ENCODE data around the gene ATP2A3.

Gene ATP2A3

DNA sequence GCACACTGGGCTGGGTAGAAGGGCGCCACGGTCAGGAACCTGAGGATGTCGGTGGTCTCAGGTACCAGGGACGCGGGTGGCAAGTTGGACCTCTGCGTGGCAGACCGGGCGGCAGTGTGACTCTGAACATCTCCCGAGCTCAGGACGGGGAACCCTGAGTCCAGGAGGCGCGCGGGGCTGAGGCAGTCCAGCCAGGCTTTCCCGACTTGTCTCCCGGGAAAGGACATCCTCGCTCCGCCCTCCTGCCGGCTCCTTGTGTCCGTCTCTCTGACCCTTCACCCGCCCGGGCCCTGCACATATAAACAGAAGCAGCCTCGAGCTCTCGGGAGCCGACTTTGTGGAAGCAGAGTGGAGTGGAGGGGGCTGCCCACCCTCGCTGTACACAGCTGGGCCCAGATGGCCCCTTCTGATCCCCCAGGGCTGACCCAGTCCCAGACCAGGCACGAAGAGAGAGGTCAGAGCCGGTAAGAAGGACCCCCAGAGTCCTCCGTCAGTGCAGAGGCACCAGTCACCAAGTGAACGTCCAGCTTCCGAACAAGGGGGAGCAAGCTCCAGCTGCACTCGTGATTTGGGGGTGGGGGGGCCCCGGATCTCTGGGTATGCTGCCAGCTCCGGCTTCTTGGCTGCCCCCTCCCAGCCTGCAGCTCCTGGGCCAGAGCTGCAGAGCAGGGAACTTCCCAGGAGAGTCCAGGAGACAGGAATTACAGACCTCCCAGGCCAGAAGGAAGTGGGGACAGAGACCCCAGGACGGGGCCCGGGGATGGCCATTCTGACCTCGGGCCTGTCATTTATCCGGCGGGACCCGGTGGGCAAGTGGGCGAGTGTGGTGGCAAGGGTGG lies 39.5 kb downstream of the ATP2A3 start:
- Mint-ChIP-seq H3K9me3 (no peaks in the 10 kb centered on the region), H3K36me3 (ENCODE audit: low read depth) (no peaks in the 10 kb centered on the region), H3K27me3 (no peaks in the 10 kb centered on the region), H3K27ac (no peak overlapping the region), H3K4me1 (ENCODE audit: low read depth) (no peaks in the 10 kb centered on the region), H3K4me3 (no peak overlapping the region)

DNA sequence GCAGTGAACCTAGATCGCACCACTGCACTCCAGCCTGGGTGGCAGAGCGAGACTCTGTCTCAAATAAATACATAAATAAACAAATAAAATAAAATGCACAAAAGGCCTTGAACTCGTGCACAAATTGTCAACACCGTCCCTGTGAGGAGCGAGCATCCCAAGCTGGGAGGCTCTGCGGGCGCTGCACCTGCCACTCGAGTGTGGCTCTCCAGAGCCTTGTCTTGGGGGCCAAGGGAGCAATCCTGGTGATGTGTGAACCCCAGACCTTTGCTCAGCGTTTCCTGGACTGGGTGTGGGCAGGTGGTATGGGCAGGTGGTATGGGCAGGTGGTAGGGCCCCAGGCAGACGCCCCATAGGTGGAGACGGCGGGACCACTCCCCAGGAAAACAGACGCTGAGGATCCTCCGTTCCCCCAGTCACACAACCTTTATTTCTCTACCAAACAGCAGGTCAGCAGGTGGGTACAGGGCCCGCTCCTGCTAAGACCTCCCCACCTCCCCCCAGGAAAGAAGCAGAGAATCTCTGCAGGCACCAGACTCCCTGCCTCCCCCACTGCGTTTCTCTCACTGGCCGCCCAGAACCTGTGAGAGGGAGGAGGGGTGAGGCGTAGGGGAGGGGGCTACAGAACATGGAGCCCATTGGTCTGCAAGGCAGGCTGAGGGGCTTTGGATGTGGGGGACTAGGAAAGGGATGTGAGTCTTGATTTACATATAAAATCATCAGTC lies 40.6 kb downstream of the ATP2A3 start:
- Mint-ChIP-seq H3K27me3 (no peaks in the 10 kb centered on the region), H3K4me3 (no peak overlapping the region), H3K27ac (no peak overlapping the region)

DNA sequence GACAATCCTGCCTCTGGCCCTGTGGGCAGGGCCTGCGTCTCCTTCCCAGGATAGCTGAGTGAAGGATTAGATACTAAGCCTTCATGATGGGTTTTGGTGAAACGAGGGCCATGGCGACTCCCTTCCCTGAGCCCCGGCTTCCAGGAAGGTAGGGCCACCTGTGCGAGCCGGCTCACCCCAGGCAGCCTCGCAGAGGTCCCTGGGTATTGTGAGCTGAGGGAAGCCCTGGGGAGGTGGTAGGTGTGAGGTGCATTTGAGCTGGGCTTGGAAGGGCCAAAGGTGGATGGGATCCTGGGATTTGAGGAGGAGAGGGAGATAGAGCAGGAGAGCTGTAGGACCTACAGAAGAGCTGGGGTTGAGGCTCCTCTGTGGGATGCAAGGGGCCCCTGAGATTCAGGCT lies 41.5 kb downstream of the ATP2A3 start:
- Mint-ChIP-seq H3K27me3 (no peaks in the 10 kb centered on the region), H3K9me3 (no peaks in the 10 kb centered on the region), H3K27ac (no peak overlapping the region), H3K36me3 (ENCODE audit: low read depth) (no peaks in the 10 kb centered on the region), H3K4me1 (ENCODE audit: low read depth) (peaks cover 3% of the 10 kb centered on the region), H3K4me3 (no peak overlapping the region)

More for the DNA sequence above, 40.6 kb downstream of the ATP2A3 start:
- no peaks in the 10 kb centered on the region for H3K9me3 Mint-ChIP-seq
- H3K4me1 Mint-ChIP-seq (ENCODE audit: low read depth): no peaks in the 10 kb centered on the region
- H3K36me3 Mint-ChIP-seq (ENCODE audit: low read depth): no peaks in the 10 kb centered on the region

DNA sequence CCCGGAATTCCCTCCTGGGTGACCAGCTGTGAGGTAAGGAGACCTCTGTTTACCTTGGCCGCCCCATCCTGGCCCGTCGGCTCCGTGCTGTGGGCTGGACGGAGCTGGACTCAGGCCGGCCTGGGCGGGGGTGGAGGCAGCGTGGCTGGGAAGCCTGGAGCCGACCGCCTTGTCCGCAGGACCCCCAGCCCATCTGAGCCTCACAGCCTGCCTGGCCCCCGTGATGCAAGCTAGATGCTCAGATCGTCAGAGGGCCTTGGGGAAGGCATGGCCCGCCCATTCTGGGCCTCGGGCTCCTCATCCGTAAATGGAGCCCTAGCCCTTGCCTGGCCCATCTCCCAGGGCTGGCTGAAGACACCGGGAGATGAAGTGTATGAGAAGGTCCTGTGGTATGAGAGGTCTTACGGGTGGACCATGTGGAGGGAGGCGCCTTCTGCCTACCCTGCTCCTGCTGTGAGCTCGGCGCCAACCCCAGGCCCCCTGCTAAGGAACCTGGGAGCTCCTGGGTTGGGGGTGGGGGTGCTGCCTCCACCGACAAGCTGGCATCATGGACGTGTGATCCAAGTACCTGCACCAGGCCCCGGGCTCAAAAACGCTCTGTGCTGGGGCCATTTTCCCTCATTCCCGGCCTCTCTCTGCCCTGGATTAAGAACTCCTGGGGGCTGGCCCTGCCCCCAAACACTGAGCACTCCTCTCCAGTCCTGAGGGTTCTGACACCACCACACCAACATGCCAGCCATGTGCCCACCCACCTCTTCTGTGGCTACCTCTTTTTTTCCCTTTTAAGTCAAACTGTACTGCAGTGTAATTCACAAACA lies 42.5 kb downstream of the ATP2A3 start:
- Mint-ChIP-seq H3K27me3 (no peaks in the 10 kb centered on the region), H3K36me3 (ENCODE audit: low read depth) (no peaks in the 10 kb centered on the region), H3K9me3 (no peaks in the 10 kb centered on the region), H3K4me1 (ENCODE audit: low read depth) (peaks cover 8% of the 10 kb centered on the region), H3K4me3 (no peak overlapping the region), H3K27ac (no peak overlapping the region)

DNA sequence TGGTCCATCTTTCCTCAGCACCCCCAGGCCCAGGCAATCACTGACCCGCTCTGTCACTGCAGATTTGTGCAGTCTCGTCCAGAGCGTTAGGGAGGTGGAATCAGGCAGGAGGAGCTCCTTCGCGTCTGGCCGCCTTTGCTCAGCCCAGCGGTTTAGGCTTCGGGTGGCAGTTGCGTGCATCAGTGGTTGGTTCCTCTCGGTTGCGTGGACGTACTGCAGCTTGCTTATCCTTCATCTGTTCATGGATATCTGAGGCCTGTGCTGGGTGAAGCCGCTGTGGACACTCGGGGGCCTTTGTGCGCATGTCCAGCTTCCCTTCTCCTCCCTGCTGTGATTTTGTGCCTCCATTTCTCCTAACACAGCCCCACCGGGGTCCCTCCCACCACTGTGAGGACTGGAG lies 43.2 kb downstream of the ATP2A3 start:
- Mint-ChIP-seq H3K4me3 (no peak overlapping the region), H3K36me3 (ENCODE audit: low read depth) (no peaks in the 10 kb centered on the region), H3K9me3 (no peaks in the 10 kb centered on the region), H3K27me3 (no peaks in the 10 kb centered on the region), H3K4me1 (ENCODE audit: low read depth) (peaks cover 15% of the 10 kb centered on the region), H3K27ac (no peak overlapping the region)

DNA sequence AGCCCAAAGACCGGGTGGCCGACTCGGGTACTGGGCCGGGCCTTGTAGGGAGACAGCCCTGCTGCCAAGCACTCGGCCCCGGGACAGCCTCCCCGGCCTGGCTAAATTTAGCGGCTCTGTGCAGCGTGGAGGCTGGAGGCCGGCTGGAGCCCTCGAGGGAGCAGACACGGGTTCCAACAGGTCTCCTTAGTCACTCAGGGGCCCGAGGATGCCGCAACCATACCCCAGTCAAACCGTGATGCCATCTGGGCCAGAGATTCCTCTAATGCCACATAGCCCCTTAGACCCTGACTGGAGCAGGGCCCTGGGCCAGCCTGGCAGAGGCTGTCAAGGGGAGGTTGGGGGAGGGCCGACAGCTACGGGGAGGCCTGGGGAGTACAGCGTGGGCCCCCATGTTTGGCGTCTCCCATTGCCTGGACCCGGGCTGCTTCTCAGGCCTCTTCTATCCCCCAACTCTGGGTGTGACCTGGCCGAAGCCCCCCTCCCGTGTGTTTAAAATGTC lies 45.1 kb downstream of the ATP2A3 start:
- H3K36me3 Mint-ChIP-seq (ENCODE audit: low read depth): no peaks in the 10 kb centered on the region
- H3K4me1 Mint-ChIP-seq (ENCODE audit: low read depth): peaks cover 32% of the 10 kb centered on the region
- no peaks in the 10 kb centered on the region for H3K9me3 Mint-ChIP-seq
- no peak overlapping the region for H3K27ac Mint-ChIP-seq
- H3K27me3 Mint-ChIP-seq: no peaks in the 10 kb centered on the region
- H3K4me3 Mint-ChIP-seq: no peak overlapping the region

DNA sequence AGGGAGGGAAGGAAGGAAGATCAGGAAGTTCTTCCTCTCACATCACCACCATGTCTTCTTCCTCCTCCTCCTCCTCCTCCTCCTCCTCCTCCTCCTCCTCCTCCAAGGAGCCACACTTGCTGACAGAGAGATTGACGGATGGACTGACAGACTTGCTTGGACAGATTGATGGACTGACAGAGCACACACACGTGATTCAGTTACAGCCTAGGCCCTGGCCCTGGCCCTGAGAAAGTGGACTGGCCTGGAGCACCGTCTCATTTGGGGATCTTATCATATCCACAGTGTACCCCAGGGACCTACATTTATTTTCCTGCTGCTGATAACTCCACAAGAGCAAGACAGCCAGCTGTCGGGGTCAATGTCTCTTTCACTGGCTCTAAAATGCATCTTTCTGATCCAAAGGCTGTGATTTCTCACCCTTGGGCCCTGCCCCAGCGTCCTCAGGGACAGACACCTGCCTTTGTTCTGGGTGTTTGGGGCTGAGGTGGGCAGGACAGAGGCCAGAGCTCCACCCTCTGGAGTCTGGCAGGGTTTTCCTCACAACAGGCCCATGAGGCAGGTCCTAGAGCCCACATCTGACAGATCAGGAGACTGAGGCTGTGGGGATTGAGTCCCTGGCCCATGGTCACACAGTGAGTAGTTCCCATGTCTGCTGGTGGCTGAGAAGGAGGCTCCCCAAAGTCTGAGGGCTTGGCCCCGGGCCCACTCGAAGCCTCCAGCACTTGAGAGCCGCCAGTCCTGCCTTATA lies 45.7 kb downstream of the ATP2A3 start:
- no peaks in the 10 kb centered on the region for H3K9me3 Mint-ChIP-seq
- peaks cover 38% of the 10 kb centered on the region for H3K4me1 Mint-ChIP-seq (ENCODE audit: low read depth)
- H3K27ac Mint-ChIP-seq: peak overlapping the region; percentile 36
- no peaks in the 10 kb centered on the region for H3K27me3 Mint-ChIP-seq
- H3K4me3 Mint-ChIP-seq: no peak overlapping the region
- no peaks in the 10 kb centered on the region for H3K36me3 Mint-ChIP-seq (ENCODE audit: low read depth)

DNA sequence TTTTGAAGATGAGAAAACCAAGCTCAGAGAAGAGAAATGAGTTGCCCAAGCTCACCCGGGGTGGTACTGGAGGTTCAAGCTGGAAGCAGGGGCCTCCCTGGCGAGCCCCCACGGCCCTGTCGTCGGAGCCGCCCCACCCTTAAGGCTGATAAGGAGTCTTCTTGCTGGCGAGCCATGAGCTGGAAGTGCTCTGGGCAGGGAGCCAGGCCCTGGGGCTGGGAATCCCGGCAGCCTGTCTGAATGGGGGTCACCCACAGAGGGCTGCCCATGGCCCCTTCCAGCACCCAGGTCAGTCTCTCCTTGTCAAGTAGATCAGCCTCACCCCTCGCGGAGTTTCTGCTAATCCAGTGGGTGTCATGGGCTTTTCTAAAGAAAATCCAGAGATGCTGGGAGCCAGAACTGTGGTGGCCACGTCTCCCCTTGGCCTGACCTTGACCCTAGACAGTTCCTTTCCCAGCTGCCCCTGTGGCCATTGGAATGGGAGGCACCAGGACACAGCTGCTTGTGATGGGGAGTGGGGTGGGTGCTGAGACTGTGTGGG lies 46.8 kb downstream of the ATP2A3 start:
- peaks cover 44% of the 10 kb centered on the region for H3K4me1 Mint-ChIP-seq (ENCODE audit: low read depth)
- H3K27ac Mint-ChIP-seq: peak overlapping the region; percentile 45
- H3K9me3 Mint-ChIP-seq: no peaks in the 10 kb centered on the region
- no peaks in the 10 kb centered on the region for H3K27me3 Mint-ChIP-seq
- no peak overlapping the region for H3K4me3 Mint-ChIP-seq
- H3K36me3 Mint-ChIP-seq (ENCODE audit: low read depth): no peaks in the 10 kb centered on the region

DNA sequence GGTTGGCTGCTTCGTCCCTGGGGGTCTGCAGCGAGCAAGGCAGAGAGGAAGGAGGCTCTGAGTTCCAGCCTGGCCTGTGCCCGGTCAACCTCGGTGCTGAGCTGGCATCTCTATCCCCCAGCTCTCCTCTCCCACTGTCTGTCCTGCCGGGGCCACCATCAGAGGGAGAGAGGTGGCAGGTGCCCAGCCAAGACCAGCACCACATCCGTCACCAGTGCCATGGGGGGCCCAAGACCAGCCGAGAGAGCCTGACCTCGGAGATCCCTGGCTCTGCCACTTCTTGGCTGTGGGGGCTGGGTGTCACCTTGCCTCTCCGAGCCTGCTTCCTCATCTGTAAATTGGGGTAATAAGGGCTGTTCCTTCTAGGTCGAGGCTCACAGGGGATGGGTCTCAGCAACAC lies 47.4 kb downstream of the ATP2A3 start:
- H3K9me3 Mint-ChIP-seq: no peaks in the 10 kb centered on the region
- peaks cover 47% of the 10 kb centered on the region for H3K4me1 Mint-ChIP-seq (ENCODE audit: low read depth)
- no peaks in the 10 kb centered on the region for H3K27me3 Mint-ChIP-seq
- no peaks in the 10 kb centered on the region for H3K36me3 Mint-ChIP-seq (ENCODE audit: low read depth)
- peak overlapping the region; percentile 75 for H3K4me3 Mint-ChIP-seq
- H3K27ac Mint-ChIP-seq: peak overlapping the region; percentile 45

DNA sequence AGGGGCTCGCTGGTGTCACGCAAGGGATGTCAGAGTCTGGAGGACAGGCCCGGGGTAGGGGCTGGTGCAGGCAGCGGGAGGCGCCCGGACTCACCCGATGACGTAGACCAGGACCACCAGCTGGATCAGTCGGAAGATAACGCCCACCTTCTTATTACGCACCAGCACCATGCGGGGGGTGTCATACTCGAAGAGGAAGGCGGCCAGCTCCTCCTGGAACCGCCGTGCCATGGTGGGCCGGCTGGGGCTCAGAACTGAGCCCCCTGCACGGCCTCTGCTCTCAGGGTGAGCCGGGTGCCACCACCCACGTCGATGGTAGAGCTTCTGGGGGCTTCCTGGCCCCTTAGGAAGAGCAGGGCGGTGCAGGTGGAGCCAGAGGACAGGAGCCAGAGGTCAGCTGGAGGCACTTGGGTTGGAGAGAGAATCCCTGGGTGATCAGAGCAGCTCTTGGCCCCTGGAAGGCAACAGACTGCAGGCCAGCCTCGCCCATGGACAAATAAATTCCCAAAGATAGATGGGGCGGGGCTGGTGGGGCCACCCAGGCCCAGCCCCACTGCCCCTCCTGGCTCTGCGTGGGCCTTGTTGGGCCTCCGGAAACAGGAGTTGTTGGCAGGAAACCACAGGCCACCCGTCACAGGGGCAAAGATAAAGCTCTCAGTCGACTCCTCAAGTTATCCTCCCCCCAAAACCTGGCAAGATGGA lies 48.1 kb downstream of the ATP2A3 start, which contains the start of gene P2RX1:
TSS of gene P2RX1 (minus strand) at position 471 of the 702 bp plus-strand sequence. CDS start at position 231, 240 bp downstream.
- Mint-ChIP-seq H3K36me3 (ENCODE audit: low read depth) (no peaks in the 10 kb centered on the region), H3K27me3 (no peaks in the 10 kb centered on the region), H3K4me1 (ENCODE audit: low read depth) (peaks cover 53% of the 10 kb centered on the region), H3K9me3 (no peaks in the 10 kb centered on the region), H3K27ac (peak within 1 kb of the TSS; percentile 74), H3K4me3 (peak within 1 kb of the TSS; percentile 75)

DNA sequence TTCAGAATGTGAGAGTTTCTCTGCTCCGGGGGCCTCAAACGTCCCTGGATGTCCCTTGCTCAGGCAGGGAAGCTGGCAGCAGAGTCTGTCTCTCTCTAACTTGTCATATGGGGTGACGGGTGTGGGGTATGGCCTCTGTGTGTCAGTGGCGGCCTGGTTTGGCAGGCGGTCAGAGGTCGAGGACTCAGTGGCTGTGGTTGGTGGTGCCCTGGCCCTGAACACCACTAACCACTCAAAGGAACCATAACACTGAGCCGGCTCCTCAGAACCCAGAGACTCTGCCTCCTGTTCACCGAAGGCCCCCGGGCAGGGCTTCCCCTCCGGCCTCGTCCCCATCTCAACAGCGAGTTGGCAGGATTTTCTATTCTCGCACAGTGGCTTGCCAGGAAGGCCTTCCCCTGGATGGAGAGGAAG lies 48.6 kb downstream of the ATP2A3 start:
- Mint-ChIP-seq H3K36me3 (ENCODE audit: low read depth) (no peaks in the 10 kb centered on the region), H3K4me1 (ENCODE audit: low read depth) (peaks cover 59% of the 10 kb centered on the region)

DNA sequence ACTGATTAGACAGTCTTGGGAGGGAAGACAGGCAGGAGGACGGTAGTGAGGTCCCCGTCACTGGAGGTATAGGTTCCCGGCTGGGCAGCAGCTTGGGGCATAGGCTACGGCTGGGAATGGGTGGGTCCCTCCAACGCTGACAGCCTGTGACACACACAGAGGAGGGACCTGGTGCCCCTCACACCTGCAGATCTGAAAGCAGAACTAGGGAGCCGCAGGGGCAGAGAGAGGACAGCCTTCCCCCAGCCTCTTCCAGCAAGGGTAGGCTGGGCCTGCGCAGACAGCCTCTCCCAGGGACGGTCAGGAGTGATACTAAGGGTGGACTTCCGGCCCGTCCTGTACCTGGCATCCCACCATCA lies 49.9 kb downstream of the ATP2A3 start:
- H3K4me1 Mint-ChIP-seq (ENCODE audit: low read depth): peaks cover 66% of the 10 kb centered on the region
- H3K4me3 Mint-ChIP-seq: peak overlapping the region; percentile 75
- H3K36me3 Mint-ChIP-seq (ENCODE audit: low read depth): no peaks in the 10 kb centered on the region
- H3K9me3 Mint-ChIP-seq: no peaks in the 10 kb centered on the region
- no peaks in the 10 kb centered on the region for H3K27me3 Mint-ChIP-seq
- H3K27ac Mint-ChIP-seq: peak overlapping the region; percentile 52

More for the DNA sequence above, 48.6 kb downstream of the ATP2A3 start:
- H3K4me3 Mint-ChIP-seq: peak overlapping the region; percentile 75
- H3K27me3 Mint-ChIP-seq: no peaks in the 10 kb centered on the region
- H3K27ac Mint-ChIP-seq: peak overlapping the region; percentile 74
- no peaks in the 10 kb centered on the region for H3K9me3 Mint-ChIP-seq

DNA sequence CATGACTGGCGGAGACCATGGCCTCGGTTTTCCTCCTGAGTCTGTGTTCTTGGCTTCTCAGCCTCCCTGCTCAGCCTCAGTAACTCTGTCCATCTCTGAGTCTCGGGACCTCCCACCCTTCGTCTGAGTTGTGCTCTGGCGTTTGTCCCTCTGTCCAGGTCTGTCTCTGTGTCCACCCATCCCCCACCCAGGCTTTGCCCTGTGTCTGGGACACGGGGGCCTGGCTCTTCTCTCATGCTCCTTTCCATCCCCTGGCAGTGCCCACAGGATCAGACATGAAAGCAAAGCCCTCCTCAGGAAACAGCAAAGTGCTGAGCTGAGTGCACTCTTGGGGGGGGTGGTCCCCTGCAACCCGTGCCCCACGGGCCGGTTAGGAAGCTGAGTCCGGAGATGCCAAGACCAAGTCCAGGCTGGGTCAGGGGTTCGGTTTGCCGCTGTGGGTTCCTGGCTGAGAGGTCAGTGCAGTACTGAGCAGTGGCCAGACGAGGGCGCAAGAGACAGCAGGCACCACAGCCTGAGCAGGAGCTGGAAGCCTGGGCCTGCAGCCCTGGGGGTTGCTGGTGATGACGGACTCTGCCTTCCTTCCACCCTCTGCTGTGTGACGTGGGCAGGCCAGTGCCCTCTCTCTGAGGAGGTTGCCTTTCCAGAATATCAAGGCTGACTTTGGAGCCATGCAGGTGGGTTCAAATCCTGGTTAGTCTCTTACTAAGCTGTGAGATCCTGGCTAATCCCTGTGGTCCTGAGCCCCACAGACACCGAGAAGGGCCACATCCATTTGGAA lies 50.5 kb downstream of the ATP2A3 start:
- no peaks in the 10 kb centered on the region for H3K9me3 Mint-ChIP-seq
- peak overlapping the region; percentile 52 for H3K27ac Mint-ChIP-seq
- no peaks in the 10 kb centered on the region for H3K36me3 Mint-ChIP-seq (ENCODE audit: low read depth)
- H3K27me3 Mint-ChIP-seq: no peaks in the 10 kb centered on the region
- H3K4me3 Mint-ChIP-seq: peak overlapping the region; percentile 75
- H3K4me1 Mint-ChIP-seq (ENCODE audit: low read depth): peaks cover 67% of the 10 kb centered on the region

All from stimulated activated naive CD8-positive, alpha-beta T cell treated with anti-CD3 and anti-CD28 coated beads, Interleukin-15, Interleukin-2, amounts not matched to agents 100 ng/mL and 50 ng/mL, for 24 hours (primary cell).